Hepatocyte (in vitro differentiated cells): ENCODE results near the gene MXRA5.

Source experiments
- EZH2 ChIP-seq: fragments of 200-600 bp; sonication (generic); IDR thresholded peaks from 2 replicates; pipeline ENCODE4 v1.6.1; 2016; ENCODE audit warnings: antibody characterized with exemption, mild to moderate bottlenecking, borderline replicate concordance
- EZH2phosphoT487 ChIP-seq: fragments of 200-600 bp; sonication (generic); IDR thresholded peaks from one replicate; pipeline ENCODE4 v1.6.1; 2018; ENCODE audit warnings: antibody characterized with exemption, mild to moderate bottlenecking, low read depth, moderate library complexity; ENCODE audit not compliant: unreplicated experiment, severe bottlenecking
- TF ChIP-seq, protein P1 (sequence below): fragments of 200-600 bp; sonication (generic); IDR thresholded peaks from 2 replicates; pipeline ENCODE4 v1.5.1; 2016; ENCODE audit warnings: antibody characterized with exemption, mild to moderate bottlenecking; ENCODE audit not compliant: poor library complexity

GRCh38 chrX:3380603-3381002, 34.2 kb upstream of the MXRA5 start:
- TF ChIP-seq, protein P1, sequence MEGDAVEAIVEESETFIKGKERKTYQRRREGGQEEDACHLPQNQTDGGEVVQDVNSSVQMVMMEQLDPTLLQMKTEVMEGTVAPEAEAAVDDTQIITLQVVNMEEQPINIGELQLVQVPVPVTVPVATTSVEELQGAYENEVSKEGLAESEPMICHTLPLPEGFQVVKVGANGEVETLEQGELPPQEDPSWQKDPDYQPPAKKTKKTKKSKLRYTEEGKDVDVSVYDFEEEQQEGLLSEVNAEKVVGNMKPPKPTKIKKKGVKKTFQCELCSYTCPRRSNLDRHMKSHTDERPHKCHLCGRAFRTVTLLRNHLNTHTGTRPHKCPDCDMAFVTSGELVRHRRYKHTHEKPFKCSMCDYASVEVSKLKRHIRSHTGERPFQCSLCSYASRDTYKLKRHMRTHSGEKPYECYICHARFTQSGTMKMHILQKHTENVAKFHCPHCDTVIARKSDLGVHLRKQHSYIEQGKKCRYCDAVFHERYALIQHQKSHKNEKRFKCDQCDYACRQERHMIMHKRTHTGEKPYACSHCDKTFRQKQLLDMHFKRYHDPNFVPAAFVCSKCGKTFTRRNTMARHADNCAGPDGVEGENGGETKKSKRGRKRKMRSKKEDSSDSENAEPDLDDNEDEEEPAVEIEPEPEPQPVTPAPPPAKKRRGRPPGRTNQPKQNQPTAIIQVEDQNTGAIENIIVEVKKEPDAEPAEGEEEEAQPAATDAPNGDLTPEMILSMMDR: no peak
- TF ChIP-seq EZH2phosphoT487 (no peak), EZH2 (no peak)
